ENCODE results near the gene B4GALNT2. TPM values are rescaled to one million over a fixed set of nuclear protein-coding genes. Genes with fewer than 3 reads are reported as not detected.
"Not testable (repeated sequence)": the region's sequence is repeated elsewhere in the genome, so short reads cannot be mapped to it uniquely, and the experiment has no call there.

B4GALNT2 gene
- polyA plus RNA-seq (2012; ENCODE audit: missing spikeins): not detected

GRCh38 chr17:49132699-49133364, at the start of gene B4GALNT2:
Gene B4GALNT2 (plus strand): TSS chr17:49132769. CDS start chr17:49132793, 24 bp downstream.
- peak; percentile 13 for DNase-seq (ENCODE audit: insufficient read length)
- TF ChIP-seq POLR2A (IDR thresholded peaks at IDR 0.05; ENCODE audit: low read depth, low read length) (no peak), TAF1 (IDR thresholded peaks at IDR 0.05; ENCODE audit: borderline replicate concordance, low read depth, low read length) (no peak), POLR2AphosphoS5 (IDR thresholded peaks at IDR 0.05; ENCODE audit: low read depth, low read length) (no peak)
- no peak for FAIRE-seq

DNA sequence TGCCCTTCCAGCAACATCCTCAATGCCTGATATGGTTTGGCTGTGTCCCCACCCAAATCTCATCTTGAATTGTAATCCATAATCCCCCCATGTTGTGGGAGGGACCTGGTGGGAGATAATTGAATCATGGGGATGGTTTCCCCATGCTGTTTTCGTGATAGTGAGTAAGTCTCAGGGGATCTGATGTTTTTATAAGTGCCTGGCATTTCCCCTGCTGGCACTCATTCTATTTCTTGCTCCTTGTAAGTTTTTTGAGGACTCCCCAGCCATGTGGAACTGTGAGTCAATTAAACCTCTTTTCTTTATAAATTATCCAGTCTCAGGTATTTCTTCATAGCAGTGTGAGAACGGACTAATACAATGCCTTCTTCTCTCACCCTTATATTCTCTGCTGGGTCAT, 47.5 kb upstream of the B4GALNT2 start:
- not testable (repeated sequence) for DNase-seq (ENCODE audit: insufficient read length); FAIRE-seq

DNA sequence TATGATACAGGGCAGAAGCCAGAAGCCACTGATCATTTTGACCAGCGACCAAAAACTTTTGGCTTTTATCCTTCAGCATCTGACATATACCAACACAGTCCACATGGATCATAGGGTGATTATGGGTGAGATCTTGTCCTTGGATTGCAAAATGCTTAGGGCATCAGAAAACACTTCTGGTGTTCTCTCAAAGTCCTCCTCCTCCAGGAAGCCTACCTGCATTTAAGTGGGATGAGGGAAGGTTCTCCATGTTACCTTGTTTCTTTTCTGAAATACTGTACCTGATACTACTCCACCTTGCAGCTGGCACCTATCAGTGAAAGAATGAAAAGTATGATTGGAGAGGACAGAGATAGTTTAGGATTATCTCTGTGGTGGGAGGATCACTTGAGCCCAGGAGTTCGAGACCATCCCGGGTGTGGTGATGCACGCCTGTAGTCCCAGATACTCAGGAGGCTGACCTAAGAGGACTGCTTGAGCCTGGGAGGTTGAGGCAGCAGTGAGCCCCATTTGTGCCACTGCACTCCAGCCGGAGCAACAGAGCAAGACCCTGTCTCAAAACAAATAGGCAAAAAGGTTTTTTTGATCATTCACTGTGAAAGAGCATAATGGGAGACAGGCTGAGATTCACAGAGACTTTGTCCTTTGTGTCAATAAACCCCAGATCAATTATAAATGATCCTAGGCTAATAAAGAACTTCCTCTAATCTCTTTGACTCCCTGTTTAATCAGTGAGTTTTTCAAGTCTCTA, 46.8 kb upstream of the B4GALNT2 start:
- FAIRE-seq (no peak), DNase-seq (ENCODE audit: insufficient read length) (no peak)
- TF ChIP-seq TAF1 (IDR thresholded peaks at IDR 0.05; ENCODE audit: borderline replicate concordance, low read depth, low read length) (no peak), POLR2A (IDR thresholded peaks at IDR 0.05; ENCODE audit: low read depth, low read length) (no peak), POLR2AphosphoS5 (IDR thresholded peaks at IDR 0.05; ENCODE audit: low read depth, low read length) (no peak)

DNA sequence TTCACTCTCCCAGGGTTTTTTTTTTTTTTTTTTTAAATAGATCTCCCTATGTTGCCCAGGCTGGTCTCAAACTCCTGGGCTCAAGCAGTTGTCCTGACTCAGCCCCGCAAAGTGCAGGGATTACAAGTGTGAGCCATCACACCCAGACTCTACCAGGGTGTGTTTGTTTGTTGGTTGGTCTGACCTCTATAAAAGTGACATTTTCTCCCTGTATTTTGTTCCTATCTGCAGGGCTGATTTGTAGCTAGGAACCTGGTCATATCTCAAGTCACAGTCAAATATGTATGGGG, 46.3 kb upstream of the B4GALNT2 start:
- FAIRE-seq (no peak), DNase-seq (ENCODE audit: insufficient read length) (no peak)
- TF ChIP-seq POLR2AphosphoS5 (IDR thresholded peaks at IDR 0.05; ENCODE audit: low read depth, low read length) (no peak), TAF1 (IDR thresholded peaks at IDR 0.05; ENCODE audit: borderline replicate concordance, low read depth, low read length) (no peak), POLR2A (IDR thresholded peaks at IDR 0.05; ENCODE audit: low read depth, low read length) (no peak)

- DNase-seq (ENCODE audit: insufficient read length) (no peak), FAIRE-seq (no peak)
- TF ChIP-seq TAF1 (IDR thresholded peaks at IDR 0.05; ENCODE audit: borderline replicate concordance, low read depth, low read length) (no peak), POLR2AphosphoS5 (IDR thresholded peaks at IDR 0.05; ENCODE audit: low read depth, low read length) (no peak)
Observed at GRCh38 chr17:49086649-49087048, 45.9 kb upstream of the B4GALNT2 start.

DNA sequence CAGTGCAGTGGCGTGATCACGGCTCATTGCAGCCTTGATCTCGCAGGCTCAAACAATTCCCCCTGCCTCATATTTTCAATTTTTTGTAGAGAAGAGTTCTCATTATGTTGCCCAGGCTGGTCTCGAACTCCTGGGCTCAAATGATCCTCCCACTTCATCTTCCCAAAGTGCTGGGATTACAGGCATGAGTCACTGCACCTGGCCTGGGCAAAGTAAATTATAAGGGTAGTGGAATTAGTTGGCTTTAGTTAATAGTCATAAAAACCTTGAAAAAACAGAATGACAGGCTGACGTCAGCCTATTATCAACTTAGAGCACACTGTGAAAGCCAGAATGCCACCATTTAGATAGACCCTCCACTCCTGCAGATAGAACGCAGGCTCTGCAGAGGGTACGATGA, 43.5 kb upstream of the B4GALNT2 start:
- DNase-seq (ENCODE audit: insufficient read length) (no peak), FAIRE-seq (no peak)
- TF ChIP-seq POLR2A (IDR thresholded peaks at IDR 0.05; ENCODE audit: low read depth, low read length) (no peak), TAF1 (IDR thresholded peaks at IDR 0.05; ENCODE audit: borderline replicate concordance, low read depth, low read length) (no peak), POLR2AphosphoS5 (IDR thresholded peaks at IDR 0.05; ENCODE audit: low read depth, low read length) (no peak)

DNA sequence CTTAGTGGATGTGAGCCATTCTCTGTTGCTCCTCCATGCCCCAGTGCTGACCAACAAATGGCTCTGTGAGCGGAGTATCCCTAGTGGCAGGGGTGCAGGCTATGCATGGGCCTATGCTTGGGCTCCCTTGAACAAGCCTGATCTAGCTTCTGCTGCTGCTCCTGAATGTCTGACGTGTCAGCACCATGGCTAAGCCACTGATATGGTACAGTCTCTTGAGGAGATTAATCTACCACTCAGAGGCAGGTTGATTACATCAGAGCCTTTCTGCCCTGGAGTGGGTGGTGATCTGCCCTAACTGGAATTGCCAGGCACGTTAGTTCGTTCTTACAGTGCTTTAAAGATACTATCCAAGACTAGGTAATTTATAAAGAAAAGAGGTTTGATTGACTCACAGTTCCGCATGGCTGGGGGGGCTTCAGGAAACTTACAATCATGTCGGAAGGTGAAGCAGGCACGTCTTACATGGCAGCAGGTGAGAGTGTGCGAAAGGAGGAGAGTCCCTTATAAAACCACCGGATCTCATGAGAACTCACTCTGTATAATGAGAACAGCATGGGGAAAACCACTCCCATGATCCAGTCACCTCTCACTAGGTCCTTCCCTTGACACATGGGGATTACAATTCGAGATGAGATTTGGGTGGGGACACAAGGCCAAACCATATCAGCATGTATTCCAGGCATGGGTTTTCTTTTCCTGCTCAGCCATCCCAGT, 41.5 kb upstream of the B4GALNT2 start:
- no peak for TF ChIP-seq POLR2AphosphoS5 (IDR thresholded peaks at IDR 0.05; ENCODE audit: low read depth, low read length)
- no peak for TF ChIP-seq TAF1 (IDR thresholded peaks at IDR 0.05; ENCODE audit: borderline replicate concordance, low read depth, low read length)
- TF ChIP-seq POLR2A (IDR thresholded peaks at IDR 0.05; ENCODE audit: low read depth, low read length): no peak
- FAIRE-seq (no peak), DNase-seq (ENCODE audit: insufficient read length) (no peak)

DNA sequence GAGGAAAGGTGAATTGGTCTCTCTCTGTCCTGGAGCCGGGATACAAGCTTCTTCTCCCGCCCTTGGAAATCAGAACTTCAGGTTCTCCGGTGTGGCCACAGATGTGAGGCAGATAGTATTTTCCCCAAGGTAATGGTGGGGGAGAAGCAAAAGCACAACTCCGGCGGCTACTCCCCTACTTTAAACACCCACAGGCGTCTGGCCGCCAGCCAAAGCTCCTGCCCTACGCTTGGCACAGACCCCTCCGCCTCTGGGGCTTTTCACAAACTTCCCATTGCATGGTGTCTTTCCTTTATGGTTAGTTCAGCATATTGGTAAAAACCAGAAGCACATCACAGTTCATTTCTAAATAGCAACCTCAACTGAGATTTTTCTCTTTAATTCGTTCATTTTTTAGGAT, 39.4 kb upstream of the B4GALNT2 start:
- no peak for DNase-seq (ENCODE audit: insufficient read length)
- no peak for TF ChIP-seq POLR2AphosphoS5 (IDR thresholded peaks at IDR 0.05; ENCODE audit: low read depth, low read length)
- no peak for FAIRE-seq

DNA sequence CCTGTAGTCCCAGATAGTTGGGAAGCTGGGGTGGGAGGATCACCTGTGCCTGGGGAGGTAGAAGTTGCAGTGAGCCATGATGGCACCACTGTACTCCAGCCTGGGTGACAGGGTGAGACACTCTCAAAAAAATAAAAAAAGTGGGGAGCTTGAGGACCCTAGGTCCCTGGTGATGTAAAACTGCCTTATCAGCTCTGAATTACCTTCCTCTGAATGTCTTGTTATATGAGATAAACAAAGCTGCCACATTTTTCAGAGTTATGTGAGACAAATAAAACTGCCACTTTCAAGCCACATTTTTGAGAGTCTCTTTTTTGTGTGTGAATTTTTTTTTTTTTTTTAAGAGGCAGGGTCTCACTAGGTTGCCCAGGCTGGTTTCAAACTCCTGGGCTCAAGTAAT, 32.0 kb upstream of the B4GALNT2 start:
- no peak for TF ChIP-seq TAF1 (IDR thresholded peaks at IDR 0.05; ENCODE audit: borderline replicate concordance, low read depth, low read length)
- TF ChIP-seq POLR2A (IDR thresholded peaks at IDR 0.05; ENCODE audit: low read depth, low read length): no peak
- no peak for FAIRE-seq
- DNase-seq (ENCODE audit: insufficient read length): no peak

DNA sequence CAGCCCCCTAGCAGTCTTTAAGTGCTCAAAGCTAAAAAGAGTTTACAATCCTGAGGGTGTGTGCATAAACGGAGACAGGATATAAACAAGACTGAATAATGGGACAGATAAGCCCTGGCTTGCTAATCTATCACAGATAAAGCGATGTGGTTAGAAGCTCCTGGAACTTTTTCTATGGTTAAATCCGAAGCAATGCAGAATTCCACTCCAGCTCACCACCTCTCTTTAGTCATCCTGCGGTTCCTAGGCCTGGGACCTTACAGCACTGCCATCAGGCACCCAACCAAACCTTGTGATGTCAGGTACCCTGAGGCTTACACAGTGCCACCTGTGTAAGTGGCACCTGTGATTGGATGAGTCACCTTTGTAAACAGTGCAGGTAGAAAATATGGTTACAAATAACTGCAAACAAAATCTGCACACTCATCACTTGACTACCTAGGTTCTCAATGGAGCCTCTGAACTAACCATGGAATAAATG, 31.5 kb upstream of the B4GALNT2 start:
- DNase-seq (ENCODE audit: insufficient read length) (no peak), FAIRE-seq (no peak)
- TF ChIP-seq POLR2AphosphoS5 (IDR thresholded peaks at IDR 0.05; ENCODE audit: low read depth, low read length): no peak
- no peak for TF ChIP-seq TAF1 (IDR thresholded peaks at IDR 0.05; ENCODE audit: borderline replicate concordance, low read depth, low read length)
- no peak for TF ChIP-seq POLR2A (IDR thresholded peaks at IDR 0.05; ENCODE audit: low read depth, low read length)

DNA sequence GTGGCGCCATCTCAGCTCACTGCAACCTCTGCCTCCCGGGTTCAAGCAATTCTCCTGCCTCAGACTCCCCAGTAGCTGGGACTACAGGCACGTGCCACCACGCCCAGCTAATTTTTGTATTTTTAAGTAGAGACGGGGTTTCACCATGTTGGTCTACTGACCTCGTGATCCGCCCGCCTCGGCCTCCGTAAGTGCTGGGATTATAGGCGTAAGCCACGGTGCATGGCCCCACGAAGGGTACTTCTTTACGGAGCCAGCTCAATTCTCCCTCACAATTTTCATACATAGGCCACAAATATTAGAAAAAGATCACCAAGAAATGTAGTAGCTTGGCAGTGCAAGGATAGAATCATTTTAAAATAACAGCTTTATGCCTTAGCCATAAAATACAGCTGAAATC, 29.2 kb upstream of the B4GALNT2 start:
- not testable (repeated sequence) for FAIRE-seq; DNase-seq (ENCODE audit: insufficient read length)

- FAIRE-seq (no peak), DNase-seq (ENCODE audit: insufficient read length) (no peak)
- TF ChIP-seq TAF1 (IDR thresholded peaks at IDR 0.05; ENCODE audit: borderline replicate concordance, low read depth, low read length) (no peak), POLR2A (IDR thresholded peaks at IDR 0.05; ENCODE audit: low read depth, low read length) (no peak), POLR2AphosphoS5 (IDR thresholded peaks at IDR 0.05; ENCODE audit: low read depth, low read length) (no peak)
Observed at GRCh38 chr17:49104511-49105074, 28.0 kb upstream of the B4GALNT2 start.
